Kasumi-1 (cell line): Measurements from ENCODE around the gene EP400.

Experiments
- DNase-seq, 2 experiments: peaks; one replicate each; lab custom pipeline; 2025; lab: John Stamatoyannopoulos, UW

The EP400 gene

DNA sequence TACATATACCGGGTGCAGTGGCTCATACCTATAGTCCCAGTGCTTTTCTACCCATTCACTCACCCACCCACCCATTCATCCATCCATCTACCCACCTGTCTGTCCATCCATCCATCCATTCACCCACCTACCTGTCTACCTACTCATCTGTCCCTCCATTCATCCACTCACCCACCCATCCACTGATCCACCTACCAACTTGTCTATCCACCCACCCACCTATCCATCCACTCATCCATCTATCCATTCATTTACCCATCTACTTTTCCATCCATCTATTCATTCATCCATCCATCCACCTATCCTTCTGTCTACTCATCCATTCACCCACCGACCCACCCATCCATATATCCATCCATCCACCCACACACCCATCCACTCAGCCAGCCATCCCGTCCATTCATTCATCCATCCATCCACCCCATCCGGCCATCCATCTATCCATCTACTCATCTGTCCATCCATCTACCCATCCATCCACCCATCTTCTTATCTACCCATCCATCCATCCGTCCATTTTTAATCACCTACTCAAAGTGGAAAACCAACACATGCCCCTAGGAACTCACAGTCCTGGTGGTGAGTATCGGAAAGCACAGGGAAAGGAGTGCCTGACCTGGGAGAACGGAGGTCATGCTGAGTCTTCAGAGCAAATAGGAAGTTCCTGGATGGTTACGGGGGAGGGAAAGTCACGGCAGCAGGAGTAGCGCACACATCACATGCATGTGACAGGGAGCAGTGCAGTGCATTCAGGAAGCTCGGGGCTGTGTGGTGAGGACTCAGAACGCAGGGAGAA is 174.4 kb downstream of the EP400 start:
- peak; percentile 39 to 51 for DNase-seq

DNA sequence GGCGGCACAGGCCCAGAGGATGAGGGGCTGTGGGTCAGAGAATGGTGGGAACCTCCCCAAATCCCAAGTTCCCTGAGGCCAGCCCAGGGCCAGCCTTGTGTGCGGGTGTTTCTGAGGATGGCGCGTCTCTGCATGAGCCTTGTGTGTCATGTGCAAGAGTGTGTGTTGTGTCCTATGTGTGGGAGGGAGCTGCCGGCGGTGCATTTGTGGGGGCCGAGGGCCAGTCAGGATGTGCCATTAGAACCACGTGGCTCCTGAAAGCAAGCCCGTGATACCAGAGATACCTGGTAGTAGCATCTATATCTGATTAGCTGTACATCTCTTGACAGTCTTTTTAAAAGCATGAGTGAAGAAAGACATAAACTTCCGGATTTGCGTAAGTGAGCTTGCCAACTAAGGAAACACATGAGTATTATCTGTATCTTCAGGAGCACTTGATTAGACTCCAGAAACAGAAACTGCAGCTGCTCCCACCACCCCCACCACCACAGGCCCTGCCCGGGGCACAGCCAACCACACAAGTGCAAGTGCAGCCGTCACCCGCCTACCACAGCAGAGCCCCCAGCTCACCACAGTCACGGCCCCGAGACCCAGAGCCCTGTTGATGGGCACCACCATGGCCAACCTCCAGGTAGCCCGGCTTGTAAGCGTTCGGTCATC is 175.2 kb downstream of the EP400 start:
- DNase-seq = peak; percentile 75 to 78

DNA sequence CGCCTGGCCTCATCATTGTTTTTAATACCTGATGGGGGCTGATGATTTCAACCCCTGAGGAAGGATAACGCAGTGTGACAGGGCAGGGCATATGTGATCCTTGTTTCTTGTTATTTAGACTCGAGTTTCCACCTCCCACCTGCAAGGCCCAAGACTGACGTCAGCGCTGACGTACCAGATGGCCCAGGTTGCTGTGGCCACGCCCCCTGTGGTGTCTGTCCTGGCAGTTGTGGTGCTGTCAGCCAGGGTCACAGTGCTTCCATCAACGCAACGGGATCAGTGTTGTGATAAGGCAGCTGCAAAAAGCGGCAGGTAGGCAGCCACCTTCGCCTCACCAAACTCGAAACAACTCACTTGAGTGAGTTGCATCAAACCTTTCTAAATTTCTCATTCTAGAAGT is 176.0 kb downstream of the EP400 start:
- no peak for DNase-seq

DNA sequence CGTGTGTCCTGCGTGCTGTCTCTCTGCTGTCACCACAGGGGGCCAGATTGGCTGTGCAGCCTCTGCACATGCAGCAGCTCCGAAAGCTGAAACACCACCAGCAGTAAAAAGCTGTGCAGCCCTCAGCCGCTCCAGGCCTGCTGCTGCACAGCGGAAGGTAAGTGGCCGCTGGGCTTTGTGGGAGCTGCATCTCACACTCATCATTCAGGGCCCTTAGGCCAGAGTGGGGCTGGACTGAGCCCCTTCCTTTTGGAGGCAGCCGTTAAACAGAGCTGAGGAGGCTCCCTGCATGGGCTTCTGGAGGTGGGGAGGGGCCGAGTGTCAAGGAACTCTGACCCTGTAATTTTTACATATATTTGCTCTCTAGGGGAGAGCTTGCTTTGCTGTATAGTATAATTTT is 177.3 kb downstream of the EP400 start:
- no peak for DNase-seq

DNA sequence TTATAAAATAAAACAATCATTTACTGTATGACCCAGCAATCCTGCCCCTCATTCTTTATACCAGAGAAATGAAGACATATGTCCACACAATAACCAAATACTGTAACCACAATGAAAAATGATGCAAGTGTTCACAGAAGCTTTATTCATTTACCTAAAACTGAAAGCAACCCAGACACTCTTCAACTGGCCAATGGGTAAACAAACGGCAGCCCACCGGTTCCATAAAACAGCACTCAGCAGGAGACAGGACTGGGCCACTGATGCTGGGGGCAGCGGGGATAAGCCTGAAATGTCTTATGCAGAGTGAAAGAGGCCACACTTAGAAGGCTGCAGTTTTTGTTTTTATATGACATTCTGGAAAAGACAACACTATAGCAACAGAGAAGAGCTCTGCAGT is 179.3 kb downstream of the EP400 start:
- no peak for DNase-seq

DNA sequence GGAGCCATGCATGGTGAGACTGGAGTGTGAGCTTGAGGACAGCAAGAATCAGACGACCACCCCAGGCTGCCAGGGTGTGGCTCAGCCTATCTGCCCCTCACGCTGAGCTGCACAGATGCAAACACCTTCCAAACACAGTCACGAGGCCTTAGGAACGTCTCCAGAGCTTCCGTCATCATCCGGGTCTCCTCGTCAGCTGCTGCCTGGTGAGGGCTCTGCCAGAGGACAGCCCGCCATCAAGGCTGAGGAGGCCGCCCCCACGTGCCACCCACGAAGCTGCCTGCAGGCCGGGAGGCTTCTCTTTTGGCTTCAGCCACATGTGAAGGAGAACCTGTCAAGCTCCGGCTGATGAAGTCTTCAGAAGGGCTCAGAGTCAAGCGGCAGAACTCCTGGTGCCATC is 180.9 kb downstream of the EP400 start:
- DNase-seq = no peak
